HG03342 (cell line): ENCODE data around the gene OAS2.
A peak's percentile ranks its signal among the peaks of the same experiment; 100 is the strongest.

Experiments
- ATAC-seq: cut with Tn5 transposase; IDR thresholded peaks from one replicate; pipeline ENCODE4 v1.9.1; 2021; ENCODE audit warnings: mild to moderate bottlenecking, moderate library complexity; ENCODE audit not compliant: unreplicated experiment

The OAS2 gene, protein sequence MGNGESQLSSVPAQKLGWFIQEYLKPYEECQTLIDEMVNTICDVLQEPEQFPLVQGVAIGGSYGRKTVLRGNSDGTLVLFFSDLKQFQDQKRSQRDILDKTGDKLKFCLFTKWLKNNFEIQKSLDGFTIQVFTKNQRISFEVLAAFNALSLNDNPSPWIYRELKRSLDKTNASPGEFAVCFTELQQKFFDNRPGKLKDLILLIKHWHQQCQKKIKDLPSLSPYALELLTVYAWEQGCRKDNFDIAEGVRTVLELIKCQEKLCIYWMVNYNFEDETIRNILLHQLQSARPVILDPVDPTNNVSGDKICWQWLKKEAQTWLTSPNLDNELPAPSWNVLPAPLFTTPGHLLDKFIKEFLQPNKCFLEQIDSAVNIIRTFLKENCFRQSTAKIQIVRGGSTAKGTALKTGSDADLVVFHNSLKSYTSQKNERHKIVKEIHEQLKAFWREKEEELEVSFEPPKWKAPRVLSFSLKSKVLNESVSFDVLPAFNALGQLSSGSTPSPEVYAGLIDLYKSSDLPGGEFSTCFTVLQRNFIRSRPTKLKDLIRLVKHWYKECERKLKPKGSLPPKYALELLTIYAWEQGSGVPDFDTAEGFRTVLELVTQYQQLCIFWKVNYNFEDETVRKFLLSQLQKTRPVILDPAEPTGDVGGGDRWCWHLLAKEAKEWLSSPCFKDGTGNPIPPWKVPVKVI

DNA sequence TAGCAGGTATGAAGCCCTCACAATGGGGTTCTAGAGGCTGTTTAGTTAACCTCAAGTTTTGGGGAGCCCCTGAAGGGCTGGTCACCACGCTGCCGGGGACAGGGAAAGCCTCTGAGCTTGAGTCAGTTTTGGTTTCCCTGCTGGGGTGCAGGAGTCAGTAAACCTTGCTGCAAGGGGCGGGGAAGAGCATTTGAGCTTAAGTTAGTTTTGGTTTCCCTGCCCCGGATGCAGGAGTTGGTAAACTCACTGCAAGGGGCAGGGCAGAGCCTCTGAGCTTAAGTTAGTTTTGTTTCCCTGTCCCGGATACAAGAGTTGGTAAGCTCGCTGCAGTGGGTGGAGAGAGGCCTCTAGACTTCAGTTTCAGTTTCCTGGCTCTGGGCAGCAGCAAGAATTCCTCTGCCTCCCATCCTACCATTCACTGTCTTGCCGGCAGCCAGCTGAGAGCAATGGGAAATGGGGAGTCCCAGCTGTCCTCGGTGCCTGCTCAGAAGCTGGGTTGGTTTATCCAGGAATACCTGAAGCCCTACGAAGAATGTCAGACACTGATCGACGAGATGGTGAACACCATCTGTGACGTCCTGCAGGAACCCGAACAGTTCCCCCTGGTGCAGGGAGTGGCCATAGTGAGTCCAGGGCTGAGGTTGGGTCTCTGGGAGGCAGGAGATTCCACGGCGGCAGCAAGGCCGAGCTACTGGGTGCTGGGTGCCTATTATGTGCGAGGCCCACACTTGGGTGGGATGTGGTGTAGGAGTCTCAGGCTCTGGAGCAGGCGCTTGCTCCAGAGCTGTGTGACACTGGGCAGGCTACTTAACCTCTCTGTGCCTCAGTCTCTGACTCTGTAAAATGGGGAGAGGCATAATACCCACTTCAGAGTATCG lies at the start of gene OAS2:
TSS of gene OAS2 (plus strand) at position 357 of the 878 bp plus-strand sequence. CDS start at position 447, 90 bp downstream.
- peak; percentile 88 for ATAC-seq

DNA sequence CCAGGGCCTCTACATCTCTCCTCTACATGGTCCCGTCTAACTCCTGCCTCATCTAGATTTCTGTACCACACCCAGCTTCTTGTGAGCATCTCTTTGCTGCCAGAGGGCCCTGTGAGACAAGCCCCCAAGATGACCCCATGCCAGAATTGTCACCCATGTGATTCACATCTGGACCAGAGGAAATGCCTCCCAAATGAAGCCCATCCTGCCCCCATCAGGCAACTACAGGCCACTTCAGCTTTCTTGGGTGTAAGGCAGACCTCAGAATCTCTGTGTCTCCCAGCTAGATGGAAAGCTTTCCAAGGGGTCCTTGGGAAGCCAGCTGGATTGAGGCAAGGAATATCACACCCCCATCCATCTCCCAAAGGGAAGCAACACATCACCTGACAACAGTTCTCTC lies 49.3 kb upstream of the OAS2 start:
- ATAC-seq: no peak

DNA sequence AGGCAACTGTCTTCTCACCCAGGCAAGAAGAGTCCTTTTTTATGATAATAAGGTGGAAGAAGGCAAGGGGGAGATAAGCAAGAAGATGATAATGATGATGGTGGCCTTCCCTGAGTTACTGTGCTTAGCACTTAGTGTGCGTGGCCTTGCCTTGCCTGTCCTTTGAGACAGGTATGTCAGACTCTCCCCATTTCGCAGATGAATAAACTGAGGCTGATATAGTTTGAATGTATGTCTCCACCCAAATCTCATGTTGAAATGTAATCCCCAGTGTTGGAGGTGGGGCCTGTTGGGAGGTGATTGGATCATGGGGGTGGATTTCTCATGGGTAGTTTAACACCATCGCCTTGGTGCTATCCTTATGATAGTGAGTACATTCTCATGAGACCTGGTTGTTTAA lies 48.6 kb upstream of the OAS2 start:
- ATAC-seq: no peak

DNA sequence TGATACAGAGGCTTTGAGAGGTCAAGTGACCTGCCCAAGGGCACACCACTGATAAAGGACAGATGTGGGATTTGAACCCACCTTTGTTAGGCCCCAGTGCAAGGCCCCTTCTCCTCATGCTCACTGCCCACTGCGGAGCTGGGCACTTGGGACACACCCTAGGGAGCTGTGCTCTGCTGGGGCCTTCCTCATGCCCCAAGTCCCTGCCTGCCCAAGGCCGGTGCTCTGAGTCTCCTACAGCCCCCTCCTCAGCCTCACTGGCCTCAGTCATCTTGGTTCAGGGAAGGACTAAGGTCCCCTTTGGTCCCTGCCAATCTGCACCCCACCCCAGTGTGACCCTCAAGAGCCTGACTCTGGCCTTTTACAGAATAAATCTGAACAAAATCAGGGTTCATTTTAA lies 48.0 kb upstream of the OAS2 start:
- ATAC-seq: no peak

DNA sequence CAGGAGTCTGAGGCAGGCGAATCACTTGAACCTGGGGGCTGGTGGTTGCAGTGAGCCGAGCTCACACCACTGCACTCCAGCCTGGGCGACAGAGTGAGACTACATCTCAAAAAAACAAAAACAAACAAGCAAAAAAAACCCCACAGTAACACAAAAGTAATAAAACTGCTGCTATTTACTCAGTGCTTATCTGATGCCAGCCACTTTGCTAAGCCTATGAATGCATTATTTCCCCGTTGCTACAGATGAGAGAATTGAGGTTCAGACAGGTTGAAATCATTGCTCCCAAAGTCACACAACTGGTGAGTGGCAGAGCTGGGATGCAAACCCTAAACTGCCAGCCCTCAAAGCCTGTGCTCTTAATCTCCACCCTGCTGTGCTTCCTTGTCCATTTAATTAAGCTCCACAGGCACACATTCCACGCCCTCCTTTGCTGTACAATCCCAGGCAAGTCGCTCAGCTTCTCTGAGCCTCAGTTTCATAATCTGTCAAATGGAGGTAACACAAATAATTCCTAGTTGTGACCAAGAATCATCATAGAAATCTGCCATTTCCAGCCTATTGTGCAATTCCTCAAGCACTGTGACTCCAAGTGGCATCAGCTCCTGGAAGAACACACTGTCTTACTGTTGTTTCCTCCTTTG lies 45.7 kb upstream of the OAS2 start:
- ATAC-seq: no peak

DNA sequence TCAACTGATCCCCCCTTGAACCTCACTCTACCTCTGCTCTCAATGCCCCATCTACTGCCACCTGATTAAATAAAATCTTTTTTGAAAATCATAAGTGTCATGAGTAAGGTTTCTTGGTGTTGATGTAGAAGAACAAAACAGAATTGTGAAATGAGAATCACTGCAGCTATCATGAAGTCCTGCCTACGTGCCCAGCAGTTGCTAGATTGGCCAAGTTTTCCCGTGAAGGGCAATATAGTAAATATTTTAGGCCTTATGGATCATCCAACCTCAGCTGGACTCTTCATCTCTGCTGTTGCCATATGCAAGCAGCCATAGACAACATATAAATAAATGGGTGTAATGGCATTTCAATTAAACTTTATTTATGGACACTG lies 45.2 kb upstream of the OAS2 start:
- no peak for ATAC-seq

DNA sequence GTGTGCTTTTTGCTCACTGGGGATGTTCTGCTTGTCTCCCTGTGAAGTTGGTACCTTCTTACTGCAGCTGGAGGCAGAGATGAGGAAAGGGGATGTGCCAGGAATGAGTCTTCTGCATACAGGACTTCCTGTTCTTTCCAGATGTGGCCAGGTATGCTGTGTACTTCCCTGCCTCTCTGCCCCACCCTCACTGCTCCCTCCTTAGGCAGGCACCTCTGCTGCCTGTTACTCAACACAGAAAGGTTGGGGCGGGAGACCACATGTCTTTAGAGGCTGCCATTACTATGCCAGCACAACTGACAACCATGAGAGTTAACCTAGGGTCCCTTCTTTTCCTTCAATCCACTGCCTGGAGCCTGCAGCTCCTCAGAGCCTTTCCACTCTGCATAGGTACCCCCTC lies 42.1 kb upstream of the OAS2 start:
- ATAC-seq: no peak

DNA sequence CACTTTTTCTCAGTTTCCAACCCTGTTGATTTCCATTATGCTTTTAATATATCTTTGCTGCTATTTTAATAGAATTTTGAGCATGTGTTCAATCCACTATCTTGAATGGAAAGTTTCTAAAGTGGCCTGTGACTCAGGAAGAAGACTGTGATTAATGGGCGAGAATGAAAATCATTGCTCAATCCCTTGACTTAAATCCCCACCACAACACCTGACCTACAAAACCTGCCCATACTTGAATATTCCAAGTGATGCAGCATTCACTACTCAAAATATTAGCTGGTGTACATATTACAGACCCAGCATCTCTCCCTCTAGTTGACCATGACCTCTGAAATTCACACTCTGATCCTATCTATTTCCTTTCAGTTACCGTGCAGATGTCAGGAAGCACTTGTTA lies 41.4 kb upstream of the OAS2 start:
- no peak for ATAC-seq

DNA sequence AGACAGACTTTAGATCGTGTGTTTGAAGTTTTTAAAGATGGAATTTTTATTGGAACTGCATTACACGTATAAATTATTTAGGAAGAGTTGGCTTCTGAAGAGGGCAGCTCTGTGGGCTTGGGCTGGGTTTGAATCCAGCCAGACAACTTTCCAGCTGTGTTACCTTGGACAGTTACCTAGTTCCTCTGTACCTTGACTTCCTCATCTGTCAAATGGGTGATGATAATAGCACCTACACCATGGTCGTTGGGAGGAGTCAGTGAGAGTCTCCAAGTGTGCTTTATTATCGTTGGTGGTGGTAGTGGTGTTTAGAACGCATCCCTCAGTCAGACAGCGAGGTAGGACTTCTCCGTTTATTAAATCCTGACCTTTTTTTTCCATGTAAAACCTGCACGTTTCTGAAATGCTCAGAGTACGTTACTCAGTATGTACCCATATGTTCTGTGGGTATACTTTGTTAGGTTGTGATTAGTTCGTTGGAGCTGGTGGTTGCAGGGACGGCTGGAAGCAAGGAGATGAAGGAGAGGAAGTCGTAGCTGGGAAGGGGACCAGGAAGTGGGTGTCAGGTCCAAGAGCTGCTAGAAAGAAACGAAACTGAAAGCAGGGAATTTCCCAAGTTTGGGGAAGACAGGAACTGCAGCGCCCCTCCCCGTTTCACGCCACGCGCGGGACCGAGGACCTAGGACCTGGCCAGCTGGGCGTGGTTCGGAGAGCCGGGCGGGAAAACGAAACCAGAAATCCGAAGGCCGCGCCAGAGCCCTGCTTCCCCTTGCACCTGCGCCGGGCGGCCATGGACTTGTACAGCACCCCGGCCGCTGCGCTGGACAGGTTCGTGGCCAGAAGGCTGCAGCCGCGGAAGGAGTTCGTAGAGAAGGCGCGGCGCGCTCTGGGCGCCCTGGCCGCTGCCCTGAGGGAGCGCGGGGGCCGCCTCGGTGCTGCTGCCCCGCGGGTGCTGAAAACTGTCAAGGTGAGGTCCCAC lies 40.3 kb upstream of the OAS2 start, which contains the start of gene OAS3:
TSS of gene OAS3 (plus strand) at position 734 of the 979 bp plus-strand sequence. CDS start at position 791, 57 bp downstream.
- peak; percentile 57 for ATAC-seq

DNA sequence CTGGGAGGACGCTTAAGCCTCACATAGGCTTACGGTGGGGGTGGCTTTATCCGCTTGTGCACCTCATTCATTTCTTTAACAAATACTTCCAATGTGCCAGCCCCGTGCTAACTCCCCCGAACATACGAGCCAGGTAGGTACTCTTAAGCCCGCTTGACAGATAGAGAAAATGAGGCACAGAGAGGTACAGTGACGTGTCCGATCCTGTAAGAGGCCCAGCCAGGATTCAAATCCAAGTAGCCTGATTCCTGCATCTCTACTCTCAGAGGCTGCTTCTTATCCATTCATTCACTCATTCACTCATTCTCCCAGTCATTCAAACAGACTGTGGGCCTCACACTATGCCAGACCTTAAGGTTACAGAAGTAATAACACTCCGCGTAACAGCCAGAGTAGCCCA lies 39.6 kb upstream of the OAS2 start:
- no peak for ATAC-seq

DNA sequence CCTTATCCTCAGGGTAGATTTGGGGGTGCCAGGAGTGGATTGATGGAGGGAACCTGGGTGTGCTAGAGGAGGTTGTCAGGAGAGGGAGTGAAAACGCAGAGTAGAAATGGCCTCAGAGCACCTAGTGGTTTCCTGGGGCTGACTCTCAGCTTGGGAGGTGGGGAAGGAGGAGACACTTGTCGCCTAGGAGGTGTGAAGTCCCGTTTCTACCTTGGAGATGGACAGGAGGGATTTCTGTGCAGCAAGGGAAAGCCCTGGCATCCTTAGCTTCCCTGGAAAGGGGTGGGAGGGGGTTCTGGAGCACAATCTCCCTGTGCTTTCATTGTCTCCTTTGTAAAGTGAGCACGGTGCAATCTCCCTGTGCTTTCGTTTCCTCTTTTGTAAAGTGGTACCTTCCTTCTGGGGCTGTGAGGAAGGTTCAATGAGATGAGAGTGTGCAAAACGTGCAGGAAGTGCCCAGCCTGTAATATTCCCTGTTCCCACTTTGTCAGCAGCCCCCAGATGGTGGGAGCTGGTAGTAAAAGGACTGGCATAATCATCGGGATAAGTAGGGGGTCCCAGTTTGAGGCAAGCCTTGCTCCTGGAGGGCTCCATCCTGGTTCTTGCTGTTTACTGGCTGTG lies 38.4 kb upstream of the OAS2 start:
- peak; percentile 61 for ATAC-seq

DNA sequence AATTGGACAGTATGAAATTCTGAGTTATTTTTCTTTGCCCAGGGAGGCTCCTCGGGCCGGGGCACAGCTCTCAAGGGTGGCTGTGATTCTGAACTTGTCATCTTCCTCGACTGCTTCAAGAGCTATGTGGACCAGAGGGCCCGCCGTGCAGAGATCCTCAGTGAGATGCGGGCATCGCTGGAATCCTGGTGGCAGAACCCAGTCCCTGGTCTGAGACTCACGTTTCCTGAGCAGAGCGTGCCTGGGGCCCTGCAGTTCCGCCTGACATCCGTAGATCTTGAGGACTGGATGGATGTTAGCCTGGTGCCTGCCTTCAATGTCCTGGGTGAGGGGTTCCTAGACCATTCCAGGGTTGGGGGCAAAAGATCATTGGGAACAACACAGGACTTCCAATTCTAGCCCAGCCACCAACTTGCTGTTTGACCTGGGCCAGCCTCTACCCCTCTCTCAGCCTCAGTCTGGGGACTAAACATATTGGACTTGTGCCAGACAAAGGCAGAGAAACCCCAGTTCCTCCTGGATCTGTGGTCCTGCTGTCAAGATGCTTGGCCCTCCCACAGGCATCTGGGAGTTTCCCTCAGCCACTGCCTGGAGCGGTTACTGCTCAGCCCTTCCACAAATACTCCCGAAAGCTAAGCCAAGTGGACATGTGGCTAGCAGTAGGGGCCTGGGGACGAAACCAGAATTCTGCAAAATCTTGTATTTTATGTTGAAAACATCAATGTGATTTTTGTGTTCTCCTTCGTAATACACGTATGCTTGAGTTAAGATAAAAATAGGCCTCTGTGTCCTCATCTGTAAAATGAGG lies 36.6 kb upstream of the OAS2 start:
- no peak for ATAC-seq

DNA sequence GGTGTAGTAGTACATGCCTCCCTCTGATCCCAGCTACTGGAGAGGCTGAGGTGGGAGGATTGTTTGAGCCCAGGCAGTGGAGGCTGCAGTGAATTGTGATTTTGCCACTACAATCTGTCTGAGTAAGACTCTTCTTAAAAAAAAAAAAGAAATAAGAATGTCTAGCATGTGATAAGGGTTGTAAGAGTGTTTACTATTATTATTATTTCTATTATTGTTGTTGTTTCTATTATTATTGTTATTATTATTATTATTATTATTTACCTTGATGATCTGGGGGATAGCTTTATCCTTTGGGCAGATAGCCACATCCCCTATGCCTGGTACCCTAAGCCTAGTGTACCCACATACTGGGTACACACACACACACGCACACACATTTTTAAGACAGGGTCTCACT lies 35.7 kb upstream of the OAS2 start:
- ATAC-seq: no peak

DNA sequence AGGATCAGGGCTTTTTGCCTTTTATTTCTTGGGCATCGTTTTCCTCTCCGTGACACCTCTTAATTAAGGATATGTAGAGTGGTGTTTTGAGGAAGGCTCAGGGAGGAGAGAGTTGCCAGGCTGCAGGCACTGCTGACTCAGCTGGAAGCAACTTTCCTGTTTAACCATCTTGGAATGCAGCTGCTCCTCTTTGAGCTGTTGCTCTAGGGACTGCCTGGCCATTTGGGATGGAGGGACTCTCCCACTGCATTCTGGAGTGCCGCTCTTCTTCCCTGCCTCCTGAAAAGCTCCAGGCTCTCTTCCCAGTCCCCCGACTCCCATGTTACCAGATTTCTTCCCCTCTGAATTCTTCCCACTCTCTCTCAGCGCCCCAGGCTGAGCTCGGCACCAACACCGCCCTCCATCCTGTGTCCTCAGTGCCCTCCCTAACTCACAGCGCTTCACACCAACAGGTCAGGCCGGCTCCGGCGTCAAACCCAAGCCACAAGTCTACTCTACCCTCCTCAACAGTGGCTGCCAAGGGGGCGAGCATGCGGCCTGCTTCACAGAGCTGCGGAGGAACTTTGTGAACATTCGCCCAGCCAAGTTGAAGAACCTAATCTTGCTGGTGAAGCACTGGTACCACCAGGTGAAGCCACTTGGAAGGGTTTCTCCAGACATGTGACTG lies 34.2 kb upstream of the OAS2 start:
- ATAC-seq: no peak

DNA sequence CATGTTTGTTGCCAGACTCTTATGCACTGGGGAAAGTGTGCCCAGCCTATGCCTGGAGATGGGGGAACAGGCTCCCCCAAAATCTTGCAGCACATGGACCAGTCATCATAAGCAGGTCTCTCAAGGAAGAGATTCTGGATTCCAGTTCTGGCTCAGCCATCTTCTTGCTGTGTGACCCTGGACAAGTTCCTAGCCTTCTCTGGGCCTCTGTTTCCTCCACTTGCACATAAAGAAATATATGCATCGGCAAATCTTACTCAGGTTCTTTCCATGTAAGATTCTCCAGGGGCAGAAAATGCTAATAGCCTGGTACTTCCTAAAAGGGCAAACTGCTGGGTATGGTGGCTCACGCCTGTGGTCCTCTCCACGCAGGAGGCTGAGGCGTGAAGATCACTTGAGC lies 32.8 kb upstream of the OAS2 start:
- no peak for ATAC-seq

DNA sequence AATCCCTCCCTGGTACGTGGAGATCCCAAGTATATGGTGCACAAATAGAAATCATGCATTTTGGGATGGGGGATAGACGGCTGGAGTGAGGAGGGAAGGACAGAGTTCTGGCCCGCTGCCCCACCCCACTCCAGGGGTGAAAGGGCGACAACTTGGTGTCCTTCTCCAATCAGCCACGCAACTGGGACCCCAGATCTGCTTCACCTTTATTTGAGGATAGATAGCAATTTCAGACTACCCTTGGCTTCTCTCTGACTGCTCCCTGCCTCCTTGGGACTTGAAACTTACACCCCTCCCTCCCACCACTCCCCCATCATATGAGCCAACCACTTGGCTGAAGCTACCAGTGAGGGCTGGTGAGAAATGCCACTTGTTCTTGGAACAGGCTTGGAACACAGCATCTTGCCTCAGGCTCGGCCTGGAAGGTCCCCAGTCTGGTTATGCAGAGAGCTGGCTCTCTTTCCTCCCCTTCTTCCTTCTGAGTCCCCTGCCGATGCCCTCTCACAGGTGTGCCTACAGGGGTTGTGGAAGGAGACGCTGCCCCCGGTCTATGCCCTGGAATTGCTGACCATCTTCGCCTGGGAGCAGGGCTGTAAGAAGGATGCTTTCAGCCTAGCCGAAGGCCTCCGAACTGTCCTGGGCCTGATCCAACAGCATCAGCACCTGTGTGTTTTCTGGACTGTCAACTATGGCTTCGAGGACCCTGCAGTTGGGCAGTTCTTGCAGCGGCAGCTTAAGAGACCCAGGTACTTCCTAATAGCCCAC lies 31.9 kb upstream of the OAS2 start:
- no peak for ATAC-seq

DNA sequence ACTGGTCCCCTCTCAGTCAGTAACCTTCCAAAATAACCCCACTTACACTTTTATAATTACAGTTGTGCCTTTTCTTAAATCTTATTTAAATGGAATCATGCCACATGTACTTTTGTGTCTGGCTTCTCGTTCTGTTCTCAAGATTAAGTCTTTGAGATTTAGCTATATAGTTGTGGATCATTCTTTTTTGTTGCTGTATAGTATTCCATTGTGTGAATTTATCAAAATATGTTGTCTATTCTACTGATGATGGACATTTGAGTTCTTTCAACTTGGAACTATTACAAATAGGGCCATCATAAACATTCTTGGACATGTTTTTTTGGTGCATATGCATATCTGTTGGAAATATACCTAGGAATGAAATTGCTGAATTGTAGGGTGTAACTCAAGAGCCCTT lies 31.0 kb upstream of the OAS2 start:
- ATAC-seq: no peak
